HG03095 (cell line): ENCODE results near the gene STX11.
"Not testable (repeated sequence)": the region's sequence is repeated elsewhere in the genome, so short reads cannot be mapped to it uniquely, and the experiment has no call there.

Experiments used
- ATAC-seq: cut with Tn5 transposase; IDR thresholded peaks from one replicate; pipeline ENCODE4 v1.9.1; 2021; ENCODE audit warnings: moderate library complexity; ENCODE audit not compliant: unreplicated experiment

Gene STX11

DNA sequence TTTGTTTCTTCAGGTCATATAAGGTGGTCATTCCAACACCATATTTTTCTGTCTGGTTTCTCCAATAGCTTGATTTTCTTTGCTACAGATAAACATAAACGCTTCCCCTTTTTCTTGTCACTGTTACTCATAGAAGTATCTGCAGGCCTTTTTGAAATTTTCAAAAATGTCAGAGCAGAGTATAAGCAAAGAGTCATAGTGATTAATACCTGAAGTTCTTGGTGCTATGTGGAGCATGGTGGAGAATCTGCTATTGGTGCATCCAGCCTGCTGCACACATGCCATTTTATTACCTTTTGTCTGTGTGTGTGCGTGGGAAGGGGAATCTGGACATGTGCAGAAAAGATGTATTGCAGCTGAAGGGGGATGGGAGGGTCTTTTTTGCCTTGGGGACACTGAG is 19.7 kb downstream of the STX11 start:
- ATAC-seq = no peak

DNA sequence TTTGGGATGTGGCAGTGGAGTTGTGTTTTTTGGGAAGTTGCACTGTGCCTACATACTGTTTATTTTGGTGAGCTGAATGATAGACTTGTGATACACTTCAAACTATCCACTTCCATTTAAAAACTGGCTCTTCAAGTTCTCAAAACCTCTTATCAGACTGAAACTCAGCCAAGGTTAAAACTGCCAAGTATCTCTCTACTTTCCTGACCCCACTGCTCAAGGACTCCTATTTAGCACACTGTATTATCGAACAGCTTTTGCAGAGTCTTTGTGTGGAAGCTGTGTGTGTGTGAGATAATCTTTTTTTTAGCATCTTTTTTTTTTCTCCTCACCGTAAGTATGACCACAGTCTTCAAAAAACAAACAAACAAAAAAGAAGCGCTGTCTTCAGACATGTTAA is 21.1 kb downstream of the STX11 start:
- ATAC-seq = no peak

DNA sequence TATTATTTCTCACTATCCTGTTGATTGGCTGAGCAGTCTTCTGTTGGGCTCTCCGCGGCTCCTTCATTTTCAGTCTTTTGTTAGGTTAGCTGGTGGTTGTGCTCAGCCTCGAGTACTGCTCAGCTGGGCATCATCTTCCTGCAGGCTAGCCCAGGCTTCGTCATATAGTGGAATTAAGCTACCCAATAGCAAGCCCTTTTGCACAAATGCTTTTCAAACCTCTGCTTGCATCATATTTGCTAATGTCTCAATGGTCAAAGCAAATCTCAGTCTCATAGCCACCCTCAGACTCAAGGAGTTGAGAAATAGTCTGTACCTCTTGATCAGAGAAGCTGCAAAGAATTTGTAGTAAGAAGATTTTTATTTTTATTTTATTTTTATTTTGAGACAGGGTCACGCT is 23.7 kb downstream of the STX11 start:
- no peak for ATAC-seq

DNA sequence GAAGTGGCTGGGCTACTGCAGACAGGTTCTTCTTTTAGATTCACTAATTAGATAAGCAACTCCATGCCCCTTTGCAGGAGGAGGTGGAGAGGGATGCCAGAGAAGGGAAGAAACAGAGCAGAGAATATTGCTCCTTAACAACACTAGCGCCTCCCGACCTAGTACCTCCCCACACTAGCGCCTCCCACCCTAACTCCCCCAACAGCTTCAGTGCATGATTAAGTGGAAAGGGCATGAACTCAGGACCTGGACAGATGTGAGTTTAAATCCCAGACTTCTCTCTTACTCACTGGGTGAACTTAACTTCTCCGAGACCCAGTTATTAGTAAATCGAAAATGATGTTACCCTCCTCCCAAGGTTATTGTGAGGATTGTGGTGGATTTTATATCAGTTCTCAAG is 25.7 kb downstream of the STX11 start:
- ATAC-seq = no peak

DNA sequence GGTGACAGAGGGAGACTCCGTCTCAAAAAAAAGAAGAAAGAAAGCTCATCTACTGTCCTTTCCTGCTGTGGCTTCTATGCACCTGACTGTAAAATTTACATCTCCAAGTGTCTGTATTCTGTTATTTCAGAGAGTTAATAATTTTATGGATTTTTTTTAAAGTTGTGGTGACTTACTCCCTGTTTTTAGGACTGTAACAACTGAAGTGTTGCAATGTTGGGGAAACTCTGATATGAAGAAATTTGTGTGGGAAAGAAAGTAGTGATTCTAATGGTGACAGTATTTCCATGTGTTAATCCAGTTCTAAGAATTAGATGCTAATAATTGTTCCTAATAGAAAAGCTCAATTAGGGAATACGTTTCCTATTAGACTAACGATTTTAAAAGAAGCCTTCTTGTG is 27.4 kb downstream of the STX11 start:
- ATAC-seq = no peak

DNA sequence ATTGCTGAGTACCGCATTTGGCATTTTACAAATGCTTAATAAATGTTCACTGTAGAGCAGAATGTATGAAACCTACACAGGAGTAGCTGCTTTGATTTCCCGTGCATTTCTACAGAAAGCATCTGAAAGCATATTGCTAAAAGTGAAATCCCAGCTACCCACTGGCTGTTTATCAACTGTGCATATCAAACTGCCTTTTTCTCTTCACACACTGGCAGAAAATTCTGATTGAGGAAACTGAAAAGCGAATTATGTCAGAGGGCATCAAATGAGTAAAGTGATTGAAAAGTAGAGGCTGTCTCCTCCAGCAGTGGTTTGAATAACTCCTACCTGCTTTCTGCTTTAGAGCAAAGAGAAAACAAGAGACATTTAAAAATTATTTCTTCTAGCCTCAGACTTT is 28.0 kb downstream of the STX11 start:
- no peak for ATAC-seq

DNA sequence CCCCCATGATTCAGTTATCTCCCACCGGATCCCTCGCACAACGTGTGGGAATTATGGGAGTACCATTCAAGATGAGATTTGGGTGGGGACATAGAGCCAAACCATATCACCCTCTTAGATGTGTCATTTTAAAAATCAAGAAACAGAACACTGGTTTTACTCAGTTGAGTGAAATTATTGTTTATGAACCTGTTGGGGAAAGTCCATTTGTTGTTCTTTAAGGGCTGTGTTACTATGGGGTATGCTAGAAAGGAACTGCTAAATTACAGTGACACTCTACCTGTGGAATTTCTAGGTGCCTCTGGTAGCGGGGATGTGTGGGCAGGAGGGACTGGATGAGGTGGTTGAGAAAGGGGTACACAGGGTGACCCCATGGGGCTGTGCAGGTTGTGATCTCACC is 28.9 kb downstream of the STX11 start:
- no peak for ATAC-seq

DNA sequence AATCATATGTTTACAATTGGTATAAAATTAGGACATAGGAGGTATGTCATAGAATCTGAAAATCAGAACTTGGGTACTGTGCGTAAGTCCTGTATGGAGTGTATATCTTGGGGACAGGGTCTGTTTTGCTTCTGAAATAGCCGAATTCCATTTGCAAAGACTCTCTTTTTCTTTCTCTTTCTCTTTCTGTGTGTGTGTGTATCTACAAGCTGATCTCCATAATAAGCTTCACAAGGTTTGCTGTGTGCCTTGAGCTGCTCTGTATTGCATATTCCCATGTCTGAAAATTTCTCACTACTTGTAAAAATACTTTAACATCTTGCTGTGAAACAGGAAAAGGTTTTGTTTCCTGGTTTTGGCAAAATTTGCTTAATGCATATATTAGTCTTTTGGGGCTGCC is 29.5 kb downstream of the STX11 start:
- no peak for ATAC-seq

DNA sequence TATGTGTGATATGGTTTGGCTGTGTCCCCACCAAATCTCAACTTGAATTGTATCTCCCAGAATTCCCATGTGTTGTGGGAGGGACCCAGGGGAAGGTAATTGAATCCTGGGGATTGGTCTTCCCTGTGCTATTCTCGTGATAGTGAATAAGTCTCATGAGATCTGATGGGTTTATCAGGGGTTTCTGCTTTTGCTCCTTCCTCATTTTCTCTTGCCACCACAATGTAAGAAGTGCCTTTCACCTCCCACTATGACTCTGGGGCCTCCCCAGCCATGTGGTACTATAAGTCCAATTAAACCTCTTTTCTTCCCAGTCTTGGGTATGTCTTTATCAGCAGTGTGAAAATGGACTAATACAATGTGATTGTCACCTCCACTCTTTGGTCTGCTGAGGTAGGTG is 30.0 kb downstream of the STX11 start:
- not testable (repeated sequence) for ATAC-seq

DNA sequence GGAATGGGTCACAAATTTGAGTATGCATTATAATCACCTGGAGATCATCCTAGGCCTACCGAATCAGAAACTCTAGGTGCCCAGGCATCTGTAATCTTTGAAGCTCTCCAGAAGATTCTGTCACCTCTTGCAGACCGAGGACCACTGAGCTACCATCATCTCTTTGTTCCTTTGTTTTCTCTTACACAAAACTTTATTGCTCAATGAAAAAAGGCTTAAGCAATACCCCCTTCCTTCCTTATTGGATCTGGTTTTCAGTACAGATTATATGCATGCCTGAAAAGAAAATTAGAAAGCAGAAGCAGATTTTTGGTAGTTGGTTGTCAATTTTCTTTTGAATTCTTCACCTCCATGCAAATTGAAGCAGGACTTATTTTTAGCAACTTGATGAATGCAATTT is 31.3 kb downstream of the STX11 start:
- ATAC-seq = no peak

DNA sequence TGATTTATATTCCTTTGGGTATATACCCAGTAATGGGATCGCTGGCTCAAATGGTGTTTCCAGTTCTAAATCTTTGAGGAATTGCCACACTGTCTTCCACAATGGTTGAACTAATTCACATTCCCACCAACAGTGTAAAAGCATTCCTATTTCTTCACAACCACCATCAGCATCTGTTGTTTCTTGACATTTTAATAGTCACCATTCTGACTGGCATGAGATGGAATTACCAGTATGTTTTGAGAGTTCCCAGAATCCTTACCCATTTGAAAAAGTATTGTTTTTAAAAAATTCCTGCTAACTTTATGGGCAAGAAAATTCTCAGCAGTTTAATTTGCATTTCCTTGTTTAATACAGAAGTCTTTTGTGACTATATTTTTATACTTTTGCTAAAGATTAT is 33.9 kb downstream of the STX11 start:
- not testable (repeated sequence) for ATAC-seq

DNA sequence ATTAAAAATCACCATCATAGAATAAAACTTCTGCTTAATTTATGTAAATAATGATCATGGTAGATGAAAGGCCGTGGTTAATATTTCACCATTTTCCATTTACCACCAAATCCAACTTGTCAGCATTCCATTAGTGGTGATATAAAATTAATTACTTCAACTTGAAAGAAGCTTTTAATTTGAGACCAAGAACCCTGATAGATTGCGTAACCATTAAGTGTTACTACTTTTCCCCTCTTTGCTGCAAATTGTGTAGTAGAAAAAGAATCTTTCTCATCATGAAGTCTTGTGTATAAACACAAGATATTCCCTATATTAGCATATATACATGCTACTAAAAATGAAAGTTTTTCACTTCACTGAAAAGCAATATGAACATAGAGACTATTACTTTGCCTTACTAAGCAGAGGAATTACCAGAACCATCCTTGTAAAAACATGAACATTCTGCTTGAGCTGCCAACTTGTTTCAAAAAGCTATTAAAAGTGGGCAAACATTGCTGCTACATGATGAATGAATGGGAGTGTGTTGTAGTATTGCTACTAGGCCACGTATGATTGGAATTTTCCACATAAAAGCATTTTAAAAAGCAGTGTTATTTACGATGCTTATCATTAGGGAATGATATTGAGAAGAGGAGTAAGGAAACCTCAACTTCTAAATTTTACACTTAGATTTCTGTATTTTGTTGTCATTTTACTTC is 35.0 kb downstream of the STX11 start:
- ATAC-seq = no peak

DNA sequence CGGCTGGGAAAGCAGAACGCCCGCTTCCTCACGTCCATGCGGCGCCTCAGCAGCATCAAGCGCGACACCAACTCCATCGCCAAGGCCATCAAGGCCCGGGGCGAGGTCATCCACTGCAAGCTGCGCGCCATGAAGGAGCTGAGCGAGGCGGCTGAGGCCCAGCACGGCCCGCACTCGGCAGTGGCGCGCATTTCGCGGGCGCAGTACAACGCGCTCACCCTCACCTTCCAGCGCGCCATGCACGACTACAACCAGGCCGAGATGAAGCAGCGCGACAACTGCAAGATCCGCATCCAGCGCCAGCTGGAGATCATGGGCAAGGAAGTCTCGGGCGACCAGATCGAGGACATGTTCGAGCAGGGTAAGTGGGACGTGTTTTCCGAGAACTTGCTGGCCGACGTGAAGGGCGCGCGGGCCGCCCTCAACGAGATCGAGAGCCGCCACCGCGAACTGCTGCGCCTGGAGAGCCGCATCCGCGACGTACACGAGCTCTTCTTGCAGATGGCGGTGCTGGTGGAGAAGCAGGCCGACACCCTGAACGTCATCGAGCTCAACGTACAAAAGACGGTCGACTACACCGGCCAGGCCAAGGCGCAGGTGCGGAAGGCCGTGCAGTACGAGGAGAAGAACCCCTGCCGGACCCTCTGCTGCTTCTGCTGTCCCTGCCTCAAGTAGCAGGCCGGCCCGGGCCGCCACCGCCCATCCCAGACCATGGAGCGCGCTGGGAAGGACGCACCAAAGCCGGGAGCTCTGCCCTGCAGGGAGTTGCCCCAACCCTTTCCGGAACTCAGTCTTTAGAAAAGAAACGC is 36.7 kb downstream of the STX11 start:
- ATAC-seq = no peak

DNA sequence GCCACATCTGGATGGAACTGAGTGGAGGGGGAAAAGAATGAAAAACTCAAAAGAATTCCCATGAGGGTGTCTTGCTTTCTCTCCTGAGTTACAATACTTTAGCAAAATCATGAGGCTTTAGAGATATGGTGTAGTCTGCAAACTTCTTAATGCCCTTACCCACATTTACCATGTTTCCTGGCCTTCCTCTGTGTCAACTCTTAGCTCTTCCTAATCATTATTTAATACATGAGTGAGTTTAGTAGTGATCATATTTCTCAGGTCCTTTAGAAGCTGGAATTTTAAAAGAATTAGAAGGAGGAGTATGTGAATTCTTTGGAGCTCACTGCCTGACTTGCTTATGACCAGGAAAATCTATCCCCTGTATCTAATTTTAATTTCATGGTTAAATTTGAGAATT is 39.0 kb downstream of the STX11 start:
- ATAC-seq = no peak

DNA sequence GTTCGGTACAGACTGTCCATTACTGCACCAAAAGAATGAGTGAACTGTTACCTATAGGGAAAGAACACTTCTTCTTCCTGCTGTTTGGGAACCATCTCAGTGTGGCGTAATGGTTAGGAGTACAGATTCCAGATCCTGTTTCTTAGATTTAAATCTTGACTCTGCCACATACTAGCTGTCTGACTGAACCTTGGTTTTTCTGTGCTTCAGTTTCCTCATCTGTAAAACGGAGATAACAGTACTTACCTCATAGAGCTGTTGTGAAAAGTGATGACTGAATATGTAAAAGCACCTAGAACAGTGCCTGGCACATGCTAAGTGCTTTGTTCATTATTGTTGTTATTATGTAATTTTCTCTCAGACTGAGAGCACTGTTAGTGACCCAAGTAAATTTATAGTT is 39.8 kb downstream of the STX11 start:
- ATAC-seq = no peak

DNA sequence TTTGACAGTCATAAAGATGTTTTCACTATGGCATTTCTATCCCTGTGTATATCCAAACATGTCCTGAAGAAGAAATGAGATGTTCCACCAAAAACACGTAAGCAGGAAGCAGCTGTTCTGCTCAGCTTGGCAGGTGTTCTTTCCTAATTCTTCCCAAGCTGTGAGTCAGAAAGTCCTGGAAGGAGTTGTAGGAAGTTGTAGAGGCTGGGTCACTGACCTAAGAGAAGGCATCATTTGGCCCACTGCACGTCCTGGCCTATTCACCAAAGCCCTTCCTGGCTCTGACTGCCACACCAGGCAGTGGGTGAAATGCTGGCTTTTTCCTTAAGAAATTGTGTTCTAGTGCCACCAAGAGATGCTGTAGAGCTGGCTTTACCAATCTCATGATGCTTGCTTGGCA is 40.3 kb downstream of the STX11 start:
- no peak for ATAC-seq

DNA sequence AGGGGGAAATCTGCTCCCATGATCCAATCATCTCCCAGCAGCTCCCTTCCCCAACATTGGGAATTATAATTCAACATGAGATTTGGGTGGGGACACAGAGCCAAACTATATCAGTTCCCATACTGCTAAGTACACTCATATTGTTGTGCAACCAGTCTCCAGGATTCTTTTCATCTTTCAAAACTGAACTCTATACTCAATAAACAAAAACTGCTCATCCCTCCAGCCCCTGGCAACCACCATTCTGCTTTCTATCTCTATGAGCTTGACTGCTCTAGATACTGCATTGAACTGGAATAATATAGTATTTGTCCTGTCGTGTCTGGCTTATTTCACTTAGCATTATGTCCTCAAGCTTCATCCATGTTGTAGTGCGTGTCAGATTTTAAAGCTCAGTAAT is 42.9 kb downstream of the STX11 start:
- no peak for ATAC-seq

DNA sequence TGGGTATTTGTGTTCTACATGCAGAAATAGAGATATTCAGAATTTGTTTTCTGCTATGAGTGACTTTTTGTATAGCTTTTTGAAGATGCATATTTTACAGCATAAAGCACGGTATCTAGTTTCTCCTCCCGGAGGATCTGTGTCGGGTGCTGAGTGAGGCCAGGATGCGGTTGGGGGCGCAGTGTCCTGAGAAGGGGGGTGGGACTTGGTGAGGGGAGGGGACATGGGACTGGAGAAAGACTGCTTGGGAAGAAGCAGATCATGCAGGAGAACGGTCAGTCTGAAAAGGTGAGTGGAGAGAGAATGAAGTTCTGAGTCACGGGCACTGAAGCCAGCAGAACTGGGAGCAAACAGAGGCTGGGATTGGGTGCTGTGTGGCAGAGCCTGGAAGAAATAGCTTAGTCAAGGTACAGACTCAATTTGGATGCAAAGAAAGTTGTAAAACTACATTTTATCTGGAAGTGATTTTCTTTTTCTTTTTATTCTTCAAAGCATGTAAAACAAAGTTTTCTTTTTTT is 44.0 kb downstream of the STX11 start:
- no peak for ATAC-seq

DNA sequence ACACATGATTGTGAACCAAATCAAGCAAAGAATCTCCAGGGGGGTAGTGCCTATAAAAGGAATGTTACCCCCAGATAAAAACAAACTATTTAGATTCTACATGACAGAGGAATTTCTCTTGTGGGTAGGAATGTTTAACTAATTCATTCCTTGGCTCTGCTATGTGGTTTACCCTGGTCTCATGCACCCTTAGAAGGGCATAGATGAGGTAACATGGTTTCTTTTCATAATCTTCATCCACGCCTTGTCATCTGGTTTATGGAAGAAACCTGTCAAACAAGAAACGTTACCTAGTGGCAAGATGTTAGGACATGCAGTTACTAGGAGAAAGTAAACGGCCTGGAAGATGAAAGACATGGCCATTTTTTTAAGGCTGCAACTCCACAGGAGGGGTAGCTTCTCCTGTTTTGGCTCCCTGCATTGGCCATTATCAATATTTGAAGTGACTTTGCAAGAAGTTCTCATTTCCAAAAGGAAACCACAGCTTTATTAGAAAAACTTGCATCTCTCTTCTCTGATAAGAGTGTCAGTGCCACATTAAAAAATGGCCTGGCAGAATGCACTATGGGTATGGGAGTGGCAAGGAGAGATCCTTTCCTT is 45.5 kb downstream of the STX11 start:
- ATAC-seq = no peak

DNA sequence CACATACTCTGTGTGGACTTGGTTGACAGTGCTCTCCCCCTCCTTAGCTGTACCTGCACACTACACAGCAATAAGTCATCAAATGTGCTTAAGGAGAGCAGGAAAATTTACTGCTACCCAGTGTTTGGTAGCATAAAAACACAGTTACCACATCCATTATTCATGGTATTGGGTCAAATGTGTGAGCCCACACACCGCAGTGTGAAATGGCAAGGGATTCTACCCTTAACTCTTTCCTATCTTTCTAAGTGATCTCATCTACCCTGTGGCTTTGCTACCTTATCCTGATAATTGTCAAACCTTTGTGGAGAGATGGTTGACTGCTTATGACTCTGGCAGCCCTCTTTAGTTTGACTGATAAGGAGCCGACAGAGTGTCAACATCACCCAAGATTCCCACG is 47.6 kb downstream of the STX11 start:
- ATAC-seq = no peak

DNA sequence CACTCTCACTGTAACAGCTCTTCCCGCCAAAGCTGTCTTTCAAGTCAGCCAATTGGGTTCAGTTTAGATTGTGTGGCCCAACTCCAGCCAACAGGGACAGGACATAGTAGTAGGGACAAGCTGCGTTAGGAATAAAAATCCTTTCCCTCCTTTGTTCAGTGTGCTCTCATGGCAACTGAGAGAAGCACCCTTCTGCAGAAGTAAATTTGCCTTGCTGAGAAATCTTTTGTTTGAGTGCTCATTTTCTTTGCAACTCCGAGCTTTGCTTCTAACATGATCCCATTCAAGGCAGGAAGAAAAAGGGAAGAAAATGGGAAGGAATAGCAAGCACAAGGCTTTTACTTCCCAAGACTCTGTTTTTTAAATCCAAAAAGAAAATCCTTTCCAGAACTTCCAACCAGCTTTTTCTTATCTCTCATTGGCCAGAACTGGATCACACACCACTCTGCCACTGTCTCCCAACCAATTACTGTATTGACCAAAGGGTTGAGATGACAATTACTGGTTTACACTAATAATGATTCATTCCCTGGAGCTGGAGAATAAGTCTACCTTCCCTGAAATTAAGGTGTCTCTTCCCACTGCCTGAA is 52.7 kb downstream of the STX11 start:
- ATAC-seq = no peak

DNA sequence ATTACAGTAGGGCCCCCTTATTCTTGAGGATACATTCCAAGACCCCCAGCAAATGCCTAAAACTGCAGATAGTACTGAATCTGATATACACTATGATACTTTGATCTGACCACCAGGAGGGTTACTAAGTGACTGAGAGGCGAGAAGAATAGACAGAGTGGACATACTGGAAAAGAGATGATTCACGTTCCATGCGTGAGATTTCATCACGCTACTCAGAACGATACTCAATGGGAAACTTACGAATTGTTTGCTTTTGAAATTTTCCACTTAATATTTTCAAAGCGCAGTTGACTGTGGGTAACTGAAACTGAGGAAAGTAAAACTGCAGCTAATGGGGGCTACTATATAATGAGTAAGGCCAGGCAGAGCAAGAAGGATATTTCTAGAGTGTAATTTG is 60.8 kb downstream of the STX11 start:
- no peak for ATAC-seq
